Skeletal muscle satellite cell (primary cell): ENCODE measurements around the gene TSFM.

Experiments used
- H3K27me3 ChIP-seq: 2 replicates; pipeline ENCODE4 v1.7.0; 2013; ENCODE audit warnings: low read length; ENCODE audit not compliant: control insufficient read depth, insufficient read depth
- H3K36me3 ChIP-seq: 2 replicates; pipeline ENCODE4 v1.7.0; 2013; ENCODE audit warnings: mild to moderate bottlenecking, control low read depth, low read length; ENCODE audit not compliant: insufficient read depth
- H3K4me1 ChIP-seq: 2 replicates; pipeline ENCODE4 v1.7.0; 2013; ENCODE audit warnings: low read length; ENCODE audit not compliant: control insufficient read depth, insufficient read depth
- H3K4me2 ChIP-seq: 2 replicates; pipeline ENCODE4 v1.7.0; 2013; ENCODE audit warnings: mild to moderate bottlenecking, low read length
- H3K4me3 ChIP-seq: 2 replicates; pipeline ENCODE4 v1.7.0; 2013; ENCODE audit warnings: low read length
- H3K9ac ChIP-seq: 2 replicates; pipeline ENCODE4 v1.7.0; 2013; ENCODE audit warnings: mild to moderate bottlenecking, low read depth, low read length, moderate library complexity
- H3K9me3 ChIP-seq: replicated peaks from 2 replicates; pipeline ENCODE4 v1.7.0; 2013; ENCODE audit warnings: mild to moderate bottlenecking, control low read depth, low read length

TSFM gene

DNA sequence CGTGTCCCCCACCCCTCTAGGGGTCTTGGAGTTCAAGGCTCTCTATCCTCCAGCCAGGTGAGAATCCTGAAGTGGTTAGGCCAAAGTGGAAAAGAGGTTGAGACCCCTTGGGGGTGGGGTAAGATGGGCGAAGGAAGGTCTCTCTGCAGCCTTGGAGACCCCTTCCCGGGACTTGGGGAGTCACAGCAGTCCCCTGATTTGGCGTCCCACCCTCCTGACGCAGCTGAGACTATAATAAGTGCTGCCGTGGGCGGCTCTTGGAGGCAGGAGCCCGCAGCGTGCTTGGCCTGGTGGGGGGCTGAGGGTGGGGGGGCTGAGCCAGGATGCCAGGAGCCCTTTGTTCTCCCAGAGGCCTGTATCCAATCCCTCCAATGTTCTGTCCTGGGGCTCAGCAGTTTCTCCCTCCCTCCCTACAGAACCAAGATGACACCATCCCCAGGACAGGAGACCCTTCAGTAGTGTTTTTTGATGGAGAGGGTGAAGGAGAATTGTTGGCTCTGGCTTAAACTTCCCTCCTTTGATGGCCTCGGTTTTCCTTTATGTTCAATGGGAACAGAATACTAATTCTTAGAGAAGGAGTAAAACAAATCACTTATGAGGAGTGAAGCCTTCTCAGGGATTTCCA, 42.6 kb upstream of the TSFM start:
- no peak overlapping the region for H3K9ac ChIP-seq
- H3K36me3 ChIP-seq: no peaks in the 10 kb centered on the region
- H3K4me3 ChIP-seq: no peak overlapping the region
- H3K4me2 ChIP-seq: no peak overlapping the region
- peaks cover 19% of the 10 kb centered on the region for H3K4me1 ChIP-seq
- peaks cover 65% of the 10 kb centered on the region for H3K27me3 ChIP-seq
- H3K9me3 ChIP-seq: no peaks in the 10 kb centered on the region

DNA sequence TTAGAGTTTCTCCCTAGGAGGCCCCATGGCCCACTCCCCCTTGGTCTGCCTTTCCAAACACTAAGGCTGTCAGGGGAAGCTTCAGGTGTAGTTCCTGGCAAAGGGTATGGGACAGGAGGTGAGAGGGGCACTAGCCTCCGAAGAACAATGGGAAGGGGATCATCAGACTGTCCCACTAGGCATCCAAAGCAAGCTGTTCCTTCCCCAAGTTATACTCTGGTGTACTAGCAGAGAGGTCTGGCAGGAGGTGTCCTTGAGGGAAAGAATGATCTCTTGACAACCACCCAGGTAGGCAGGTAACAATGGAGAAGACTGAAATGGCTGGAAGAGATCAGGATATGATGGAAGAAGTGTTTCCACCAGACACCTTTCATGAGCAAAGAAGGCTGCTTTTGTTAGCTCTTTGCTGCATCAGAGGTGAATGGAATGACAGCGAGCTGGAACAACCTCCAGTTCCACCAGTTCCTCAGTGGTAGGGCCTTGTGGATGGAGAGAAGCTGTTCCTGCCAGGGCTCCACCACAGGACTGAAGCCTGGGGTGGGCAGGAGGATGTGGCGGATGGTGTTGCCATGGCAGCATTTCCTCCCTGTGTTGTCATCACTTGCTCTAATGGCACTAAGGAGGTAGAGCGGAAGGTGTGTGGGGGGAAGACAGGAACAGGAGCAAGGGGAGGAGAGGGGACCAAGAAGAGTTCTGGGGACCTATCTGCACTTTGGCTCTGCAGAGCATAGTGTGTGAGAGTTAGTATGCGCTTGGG, 41.8 kb upstream of the TSFM start:
- no peak overlapping the region for H3K4me2 ChIP-seq
- no peak overlapping the region for H3K9ac ChIP-seq
- no peaks in the 10 kb centered on the region for H3K36me3 ChIP-seq
- H3K4me1 ChIP-seq: peaks cover 20% of the 10 kb centered on the region
- H3K9me3 ChIP-seq: no peaks in the 10 kb centered on the region
- H3K27me3 ChIP-seq: peaks cover 58% of the 10 kb centered on the region
- H3K4me3 ChIP-seq: no peak overlapping the region

DNA sequence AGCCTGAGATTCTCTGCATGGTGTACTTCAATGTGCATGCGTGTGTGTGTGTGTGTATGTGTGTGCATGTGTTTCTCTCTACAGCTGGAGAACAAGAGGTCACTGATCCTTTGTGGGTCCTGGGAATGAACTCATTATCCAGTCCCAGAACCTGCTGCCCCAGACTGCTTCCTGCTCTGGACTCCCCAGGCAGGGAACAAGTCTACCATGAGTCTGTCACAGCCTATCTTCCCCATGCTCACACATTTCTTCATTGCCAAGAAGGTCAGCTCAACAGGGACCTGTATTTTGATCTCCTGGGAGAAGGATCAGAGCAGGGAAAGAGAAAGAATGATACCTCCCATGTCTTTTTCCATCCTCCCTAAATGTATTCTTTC, 41.2 kb upstream of the TSFM start:
- no peak overlapping the region for H3K9ac ChIP-seq
- peaks cover 20% of the 10 kb centered on the region for H3K4me1 ChIP-seq
- H3K36me3 ChIP-seq: peaks cover 5% of the 10 kb centered on the region
- H3K9me3 ChIP-seq: no peaks in the 10 kb centered on the region
- no peak overlapping the region for H3K4me2 ChIP-seq
- no peak overlapping the region for H3K4me3 ChIP-seq
- peaks cover 52% of the 10 kb centered on the region for H3K27me3 ChIP-seq

DNA sequence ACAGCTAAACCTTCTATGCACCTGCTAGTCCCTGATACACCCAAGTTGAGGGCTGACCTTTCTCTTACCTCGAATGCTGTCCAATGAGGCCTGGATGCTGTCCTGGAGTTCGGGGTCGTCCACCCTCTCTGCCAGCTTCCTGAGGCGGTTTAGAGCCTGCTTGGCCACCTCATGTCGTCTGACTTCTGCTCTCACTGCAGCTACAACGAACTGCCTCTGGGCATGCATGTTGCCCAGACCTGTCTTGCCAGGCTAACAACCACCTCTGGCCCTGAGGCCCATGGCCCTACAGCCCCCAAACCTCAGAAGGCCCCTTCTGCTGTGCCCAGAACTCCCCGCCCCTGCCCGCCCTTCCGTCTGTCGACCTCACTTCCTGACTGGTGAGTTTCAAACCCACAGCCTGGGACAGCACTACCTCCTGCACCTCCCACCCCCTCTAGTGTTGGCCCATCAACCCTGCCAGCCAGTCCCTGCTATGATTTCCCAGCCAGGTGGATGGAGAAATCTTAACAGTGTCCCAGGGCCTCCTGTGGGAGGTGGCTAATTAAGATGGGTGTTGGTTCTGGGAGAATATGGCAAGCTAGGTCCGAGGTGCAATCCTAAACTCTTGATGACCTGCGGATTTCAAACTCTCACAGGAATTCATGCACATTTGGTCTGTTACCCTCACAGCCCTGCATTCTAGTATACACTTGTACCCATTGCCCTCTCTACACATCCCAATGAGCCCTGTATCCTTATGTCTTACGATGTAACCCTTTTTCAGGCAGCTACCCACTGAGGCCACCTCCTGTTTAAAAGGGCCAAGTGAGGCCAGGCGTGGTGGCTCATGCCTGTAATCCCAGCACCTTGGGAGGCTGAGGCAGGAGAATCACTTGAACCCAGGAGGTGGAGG, 40.5 kb upstream of the TSFM start:
- H3K4me2 ChIP-seq: no peak overlapping the region
- peaks cover 12% of the 10 kb centered on the region for H3K36me3 ChIP-seq
- H3K4me3 ChIP-seq: no peak overlapping the region
- peaks cover 17% of the 10 kb centered on the region for H3K4me1 ChIP-seq
- no peaks in the 10 kb centered on the region for H3K9me3 ChIP-seq
- peaks cover 45% of the 10 kb centered on the region for H3K27me3 ChIP-seq
- H3K9ac ChIP-seq: no peak overlapping the region

DNA sequence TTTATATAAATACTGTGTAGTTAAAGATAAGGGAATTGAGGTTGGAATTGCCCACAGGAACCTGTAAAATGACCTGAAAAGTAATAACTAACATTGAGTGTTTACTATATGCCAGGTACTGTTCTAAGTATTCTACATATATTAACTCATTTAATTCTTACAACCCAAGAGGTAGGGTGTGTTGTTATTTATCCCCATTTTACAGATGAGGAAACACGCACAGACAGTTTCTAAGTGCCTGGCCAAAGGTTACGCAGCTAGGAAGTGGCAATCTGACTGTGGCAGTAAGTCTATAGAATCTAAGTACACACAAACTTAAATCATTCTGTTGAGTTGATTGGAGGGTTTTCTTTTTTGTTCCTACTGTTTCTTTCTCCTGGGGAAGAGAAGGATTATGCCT, 38.8 kb upstream of the TSFM start:
- H3K4me1 ChIP-seq: peaks cover 10% of the 10 kb centered on the region
- H3K9me3 ChIP-seq: no peaks in the 10 kb centered on the region
- peaks cover 24% of the 10 kb centered on the region for H3K36me3 ChIP-seq
- no peak overlapping the region for H3K4me2 ChIP-seq
- peak overlapping the region; percentile 87 for H3K4me3 ChIP-seq
- peaks cover 36% of the 10 kb centered on the region for H3K27me3 ChIP-seq
- no peak overlapping the region for H3K9ac ChIP-seq

- H3K4me1 ChIP-seq: peaks cover 10% of the 10 kb centered on the region
- H3K9ac ChIP-seq: peak overlapping the region; percentile 96
- no peaks in the 10 kb centered on the region for H3K9me3 ChIP-seq
These were observed 38.3 kb upstream of the TSFM start for GRCh38 chr12:57744194-57744776.

DNA sequence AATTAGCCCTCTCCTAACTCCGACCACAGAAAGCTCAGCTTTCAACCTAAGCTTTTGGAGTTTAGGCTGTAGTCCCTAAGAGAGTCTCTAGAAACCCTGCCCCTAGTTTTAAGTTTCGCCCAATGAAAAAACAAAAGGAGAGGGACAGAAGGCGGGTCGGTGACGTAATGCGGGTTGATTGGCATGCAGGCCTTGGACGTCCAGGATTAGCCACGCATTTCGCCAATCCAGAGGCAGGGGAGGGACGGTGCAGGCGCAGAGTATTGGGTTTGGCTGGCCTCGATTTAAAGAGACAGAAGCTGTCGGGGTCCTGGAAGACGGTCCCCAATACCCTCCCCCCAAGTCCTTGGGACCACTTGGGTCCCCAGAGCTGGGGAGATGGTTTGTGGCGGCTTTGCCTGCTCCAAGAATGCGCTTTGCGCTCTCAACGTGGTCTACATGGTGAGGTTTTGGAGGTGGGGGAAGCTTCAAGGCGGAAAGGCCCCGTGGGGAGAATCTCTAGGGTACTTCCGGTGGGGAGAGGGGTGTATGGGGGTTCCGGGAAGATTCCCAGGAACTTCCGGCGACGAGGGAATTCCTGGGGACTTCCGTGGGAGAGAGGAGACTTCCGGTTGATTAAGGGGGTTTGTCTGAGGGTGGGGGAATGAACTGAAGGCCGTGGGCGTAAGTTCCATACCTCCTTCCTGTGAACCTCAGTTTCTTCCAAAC, 37.7 kb upstream of the TSFM start, which contains the start of gene TSPAN31:
Gene TSPAN31, plus strand, starts transcription at position 263 of the 708 bp plus-strand sequence. Its CDS starts 116 bp downstream, at position 379.
- Histone ChIP-seq H3K9ac (peak within 1 kb of the TSS; percentile 96), H3K4me1 (peaks cover 10% of the 10 kb centered on the region), H3K9me3 (no peaks in the 10 kb centered on the region), H3K4me3 (peak within 1 kb of the TSS; percentile 87), H3K27me3 (peaks cover 25% of the 10 kb centered on the region), H3K36me3 (peaks cover 32% of the 10 kb centered on the region), H3K4me2 (peak within 1 kb of the TSS; percentile 94)

More at GRCh38 chr12:57744194-57744776, 38.3 kb upstream of the TSFM start:
- H3K27me3 ChIP-seq: peaks cover 32% of the 10 kb centered on the region
- H3K4me3 ChIP-seq: peak overlapping the region; percentile 87
- peaks cover 28% of the 10 kb centered on the region for H3K36me3 ChIP-seq
- H3K4me2 ChIP-seq: peak overlapping the region; percentile 94

GRCh38 chr12:57745485-57745881, 37.1 kb upstream of the TSFM start:
- Histone ChIP-seq H3K4me2 (peak overlapping the region; percentile 94), H3K27me3 (peaks cover 20% of the 10 kb centered on the region), H3K4me1 (peaks cover 12% of the 10 kb centered on the region), H3K9ac (peak overlapping the region; percentile 96), H3K36me3 (peaks cover 36% of the 10 kb centered on the region), H3K4me3 (peak overlapping the region; percentile 87), H3K9me3 (no peaks in the 10 kb centered on the region)

DNA sequence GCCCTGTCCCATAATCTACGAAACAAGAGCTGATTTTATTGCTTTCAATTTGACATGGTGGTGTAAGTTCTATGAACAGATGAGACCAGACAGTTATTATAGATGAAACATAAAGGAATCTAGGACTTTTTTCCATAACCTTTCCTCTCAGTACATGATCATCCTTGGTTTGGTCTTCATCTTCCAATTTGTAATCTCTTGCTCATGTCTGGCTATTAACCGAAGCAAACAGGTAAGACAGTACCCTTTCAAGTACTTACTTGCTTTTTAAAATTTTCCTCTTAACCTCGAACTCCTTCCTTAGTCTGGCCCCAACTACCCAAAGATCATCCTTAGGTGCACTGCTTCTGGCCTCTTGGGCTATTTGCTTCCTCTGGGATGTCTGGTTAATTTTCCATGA, 36.6 kb upstream of the TSFM start:
- Histone ChIP-seq H3K4me3 (peak overlapping the region; percentile 87), H3K4me2 (peak overlapping the region; percentile 94), H3K27me3 (peaks cover 14% of the 10 kb centered on the region), H3K36me3 (peaks cover 41% of the 10 kb centered on the region), H3K9ac (no peak overlapping the region), H3K9me3 (no peaks in the 10 kb centered on the region), H3K4me1 (peaks cover 18% of the 10 kb centered on the region)

DNA sequence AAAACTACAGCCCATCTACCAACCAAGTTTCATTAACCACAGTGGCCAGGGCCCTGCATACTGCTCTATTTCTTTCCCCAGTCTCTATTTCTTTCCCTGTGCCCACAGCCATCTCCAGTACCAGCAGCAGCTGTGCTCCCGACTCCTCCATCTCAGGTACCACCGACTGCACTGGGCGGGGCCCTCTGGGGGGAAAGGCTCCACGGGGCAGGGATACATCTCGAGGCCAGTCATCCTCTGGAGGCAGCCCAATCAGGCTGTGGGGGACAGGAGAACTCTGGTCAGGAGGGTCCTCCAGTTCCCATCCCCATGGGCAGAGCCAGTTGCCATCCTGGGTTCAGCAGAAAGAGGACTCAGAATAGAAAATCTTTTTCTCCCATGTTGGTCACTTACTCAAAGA, 33.5 kb upstream of the TSFM start:
- Histone ChIP-seq H3K4me1 (peaks cover 27% of the 10 kb centered on the region), H3K27me3 (peaks cover 11% of the 10 kb centered on the region), H3K9ac (no peak overlapping the region), H3K36me3 (peaks cover 41% of the 10 kb centered on the region), H3K9me3 (no peaks in the 10 kb centered on the region), H3K4me3 (no peak overlapping the region), H3K4me2 (no peak overlapping the region)
